NCI-H345 treated with DMSO at 0.1 percent for 48 hours (cell line): ENCODE measurements around the gene TTYH3.

Experiments
- DNase-seq: peaks from one replicate; lab custom pipeline; 2025; ENCODE audit not compliant: unreplicated experiment; lab: John Stamatoyannopoulos, UW

TTYH3 gene

GRCh38 chr7:2634267-2635145 lies 2.7 kb downstream of the TTYH3 start:
- no peak for DNase-seq

GRCh38 chr7:2635148-2635668 lies 3.4 kb downstream of the TTYH3 start:
- no peak for DNase-seq

- no peak for DNase-seq
These were observed 4.3 kb downstream of the TTYH3 start for GRCh38 chr7:2635810-2636701.

- DNase-seq, result no peak
These were observed 5.3 kb downstream of the TTYH3 start for GRCh38 chr7:2637066-2637471.

GRCh38 chr7:2637505-2638223 lies 5.9 kb downstream of the TTYH3 start:
- no peak for DNase-seq

- no peak for DNase-seq
These were observed 6.6 kb downstream of the TTYH3 start for GRCh38 chr7:2638224-2638991.

- DNase-seq, result no peak
These were observed 7.4 kb downstream of the TTYH3 start for GRCh38 chr7:2639181-2639681.

GRCh38 chr7:2639695-2640481 lies 8.1 kb downstream of the TTYH3 start:
- no peak for DNase-seq

GRCh38 chr7:2640482-2640830 lies 8.7 kb downstream of the TTYH3 start:
- no peak for DNase-seq

GRCh38 chr7:2640846-2641316 lies 9.1 kb downstream of the TTYH3 start:
- no peak for DNase-seq

DNA sequence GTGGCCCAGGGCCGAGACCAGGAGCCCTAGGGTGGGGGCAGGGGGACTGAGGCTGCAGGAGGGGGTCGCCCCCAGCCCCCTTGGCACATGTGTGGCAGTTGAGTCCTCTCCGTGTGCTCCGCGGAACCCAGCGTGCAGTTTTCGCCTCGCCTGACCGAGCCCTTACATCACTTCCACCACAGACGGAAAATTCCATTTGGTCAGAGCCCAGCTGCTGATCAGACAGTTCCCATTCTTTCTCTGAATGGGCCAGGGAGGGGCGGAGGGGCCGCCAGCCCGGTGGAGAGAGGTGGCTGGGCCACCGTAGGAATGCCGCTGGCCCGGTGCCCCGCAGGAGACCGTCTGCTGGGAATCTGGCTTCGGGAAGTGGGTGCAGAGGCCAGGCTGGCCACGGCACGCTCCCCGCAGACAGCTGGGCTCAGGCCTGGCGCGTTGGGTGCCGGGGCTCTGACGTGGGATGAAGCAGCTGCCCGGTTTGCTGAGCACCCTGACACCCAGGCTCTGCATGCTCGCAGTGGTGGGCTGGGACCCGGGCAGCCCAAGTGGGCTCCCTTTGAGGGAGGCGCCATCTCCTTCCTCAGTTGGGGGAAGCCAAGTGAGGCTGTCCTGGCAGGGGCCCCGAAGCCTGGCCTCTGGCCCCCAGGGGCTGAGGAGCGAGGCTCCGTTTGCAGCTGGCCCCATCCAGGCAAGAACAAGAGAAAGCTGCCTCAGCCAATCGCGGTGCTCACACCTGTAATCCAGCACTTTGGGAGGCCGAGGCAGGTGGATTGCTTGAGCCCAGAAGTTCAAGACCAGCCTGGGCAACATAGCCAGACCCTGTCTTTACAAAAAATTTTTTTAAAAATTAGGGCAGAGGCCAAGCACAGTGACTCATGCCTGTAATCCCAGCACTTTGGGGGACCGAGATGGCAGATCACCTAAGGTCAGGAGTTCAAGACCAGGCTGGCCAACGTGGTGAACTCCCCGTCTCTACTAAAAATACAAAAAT lies 9.9 kb downstream of the TTYH3 start:
- DNase-seq, result no peak

DNA sequence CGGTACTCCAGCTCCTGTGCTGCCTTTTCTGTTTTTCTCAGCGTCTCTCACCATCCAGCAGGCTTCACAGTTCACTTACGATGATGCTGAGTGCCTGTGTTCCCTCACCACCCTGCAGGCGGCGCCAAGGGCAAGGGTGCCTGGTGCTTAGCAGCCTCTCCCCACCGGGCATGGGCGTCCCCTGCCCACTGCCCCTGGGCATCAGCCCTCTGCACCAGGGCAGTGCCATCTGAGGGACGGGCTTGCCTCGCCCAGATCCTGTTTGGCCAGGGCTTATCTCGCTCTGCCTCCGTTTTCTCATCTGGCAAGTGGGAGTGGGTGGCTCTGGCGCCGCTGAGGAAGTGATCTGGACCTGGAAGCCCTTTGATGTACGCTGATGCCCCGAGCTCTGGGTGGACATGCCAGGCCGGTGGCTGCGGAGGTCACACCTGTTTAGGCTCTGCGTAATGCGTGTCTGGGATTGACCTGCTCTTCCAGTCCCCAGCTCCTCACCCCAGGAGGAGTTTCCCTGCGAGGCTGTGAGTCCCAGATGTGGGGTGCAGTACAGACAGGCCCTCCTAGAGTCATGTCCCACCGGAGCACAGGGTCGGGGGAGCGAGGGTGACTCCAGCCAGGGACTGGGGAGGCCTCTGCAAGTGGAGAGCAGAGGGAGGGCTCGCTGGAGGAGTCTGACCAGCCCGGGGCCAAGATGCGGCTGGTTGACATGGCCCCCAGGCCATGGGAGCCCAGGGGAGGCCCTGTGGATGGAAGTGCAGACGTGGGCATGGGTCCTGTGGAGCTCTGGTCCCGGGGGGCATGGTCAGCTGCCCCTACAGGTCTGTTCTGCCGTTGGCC lies 11.8 kb downstream of the TTYH3 start:
- DNase-seq, result no peak

DNA sequence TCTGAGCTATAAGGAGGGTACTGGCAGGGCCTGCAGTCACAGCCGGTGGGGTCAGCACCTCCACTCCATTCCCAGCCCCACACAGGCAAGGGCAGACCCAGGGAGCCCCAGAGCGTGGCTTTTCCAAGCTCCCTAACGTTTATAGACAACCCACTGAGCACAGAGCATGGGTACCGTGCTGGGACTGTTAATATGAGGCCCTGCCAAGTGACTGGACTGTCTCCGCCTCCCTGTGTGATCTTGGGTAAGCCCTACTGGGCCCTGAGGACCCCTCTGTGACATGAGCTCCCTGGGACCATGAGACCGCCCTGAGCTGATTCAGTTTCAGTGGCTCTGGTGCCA lies 12.4 kb downstream of the TTYH3 start:
- no peak for DNase-seq

DNA sequence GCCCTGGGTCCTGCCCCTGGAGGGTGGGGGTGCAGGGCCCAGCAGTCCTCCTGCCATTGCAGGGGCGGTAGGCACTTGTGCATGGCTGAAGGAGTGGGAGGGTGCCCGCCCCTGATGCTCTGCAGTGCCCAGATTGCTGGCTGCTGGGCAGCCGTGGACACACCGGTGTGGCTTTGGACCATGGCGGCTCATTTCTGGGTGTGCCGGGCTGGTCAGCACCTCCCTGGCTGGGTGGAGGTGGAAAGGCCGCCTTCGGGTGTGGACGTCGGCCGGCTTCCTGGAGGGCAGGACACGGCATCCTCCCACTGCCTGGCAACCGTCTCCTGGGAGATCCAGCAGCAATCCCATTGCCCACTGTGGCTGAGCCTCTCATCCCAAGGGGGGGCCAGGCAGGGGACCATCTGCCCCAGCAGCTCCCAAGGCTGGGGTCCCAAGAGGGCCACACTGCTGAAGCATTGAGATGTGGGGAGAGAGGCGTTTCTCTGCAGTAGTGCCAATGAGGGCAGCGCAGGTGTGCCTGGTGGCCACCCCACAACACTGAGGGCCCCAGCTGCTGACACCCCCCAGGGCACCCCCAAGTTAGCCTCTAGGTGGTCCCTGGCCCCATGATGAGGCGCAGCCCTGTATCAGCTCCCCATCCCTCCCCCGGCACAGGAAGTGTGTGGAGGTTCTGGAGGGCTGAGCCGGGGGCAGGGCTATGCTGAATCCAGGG lies 12.9 kb downstream of the TTYH3 start:
- DNase-seq, result no peak

DNA sequence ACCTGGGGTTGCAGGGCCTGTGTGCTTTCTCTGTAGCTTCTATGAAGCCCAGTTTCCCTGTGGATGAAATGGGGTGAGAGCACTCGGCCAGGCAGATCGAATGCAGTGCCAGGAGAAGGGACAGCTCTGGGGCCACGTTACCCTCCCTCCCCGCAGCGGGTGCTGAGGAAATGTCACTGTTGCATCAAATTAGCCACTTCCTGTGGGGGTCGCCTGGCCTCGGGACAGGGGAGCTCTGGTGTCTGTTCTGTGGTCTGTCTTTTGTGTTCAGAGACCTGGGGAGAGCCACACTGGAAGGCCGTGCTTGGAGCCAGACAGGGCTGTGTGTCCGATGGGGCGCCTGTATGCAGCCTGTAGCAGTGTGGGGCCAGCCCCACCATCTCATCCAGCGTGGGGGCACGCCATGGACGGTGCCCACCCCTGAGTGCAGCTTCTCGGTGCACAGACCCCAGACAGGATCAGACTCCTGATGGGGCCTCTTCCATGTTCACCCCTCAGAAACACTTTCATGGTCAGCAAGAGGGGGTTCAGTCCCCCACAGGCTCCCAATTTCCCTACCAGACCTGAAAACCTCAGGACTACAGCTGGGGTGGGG lies 13.6 kb downstream of the TTYH3 start:
- DNase-seq, result no peak

- no peak for DNase-seq
These were observed 14.5 kb downstream of the TTYH3 start for GRCh38 chr7:2646336-2646679.
